Stimulated activated naive CD8-positive, alpha-beta T cell treated with anti-CD3 and anti-CD28 coated beads, Interleukin-15, Interleukin-2, amounts not matched to agents 100 U/mL and 50 U/mL, for 24 hours (primary cell): ENCODE data around the gene FSD2.
A peak's percentile ranks its signal among the peaks of the same experiment; 100 is the strongest.

ENCODE experiments used
- ATAC-seq: fragments of 150-1000 bp; cut with Tn5 transposase; one replicate; pipeline ENCODE4 v1.10.0; 2021
- DNase-seq: peaks from one replicate; pipeline ENCODE4 v3.0.0; 2021

FSD2 gene

GRCh38 chr15:82805994-82806406, at the start of gene FSD2:
Gene FSD2 (minus strand): TSS chr15:82806069. CDS start chr15:82787390, 18,679 bp downstream.
- DNase-seq: no peak
- ATAC-seq: no peak

- DNase-seq (no peak), ATAC-seq (no peak)
Measured at GRCh38 chr15:82854554-82854953, 48.7 kb upstream of the FSD2 start.

- ATAC-seq: no peak
- DNase-seq: no peak
Measured at GRCh38 chr15:82852941-82853561, 47.2 kb upstream of the FSD2 start.

- ATAC-seq (no peak), DNase-seq (no peak)
Measured at GRCh38 chr15:82851981-82852511, 46.2 kb upstream of the FSD2 start.

- DNase-seq (no peak), ATAC-seq (no peak)
Measured at GRCh38 chr15:82851306-82851850, 45.5 kb upstream of the FSD2 start.

- no peak for ATAC-seq
Measured at GRCh38 chr15:82850731-82851130, 44.9 kb upstream of the FSD2 start.

GRCh38 chr15:82849556-82850512, 44.0 kb upstream of the FSD2 start:
- DNase-seq (peak; percentile 63), ATAC-seq (peak; percentile 68)

More at GRCh38 chr15:82850731-82851130, 44.9 kb upstream of the FSD2 start:
- DNase-seq: no peak

GRCh38 chr15:82848241-82848993, 42.5 kb upstream of the FSD2 start:
- ATAC-seq: no peak
- no peak for DNase-seq

GRCh38 chr15:82847703-82848102, 41.8 kb upstream of the FSD2 start:
- DNase-seq: no peak
- no peak for ATAC-seq

- no peak for DNase-seq
- ATAC-seq: no peak
Measured at GRCh38 chr15:82846621-82847020, 40.8 kb upstream of the FSD2 start.

- ATAC-seq (no peak), DNase-seq (no peak)
Measured at GRCh38 chr15:82845686-82846085, 39.8 kb upstream of the FSD2 start.

- ATAC-seq (no peak), DNase-seq (no peak)
Measured at GRCh38 chr15:82843566-82843965, 37.7 kb upstream of the FSD2 start.

GRCh38 chr15:82840166-82840565, 34.3 kb upstream of the FSD2 start:
- ATAC-seq (no peak), DNase-seq (no peak)

GRCh38 chr15:82839136-82839535, 33.3 kb upstream of the FSD2 start:
- DNase-seq (no peak), ATAC-seq (no peak)

- DNase-seq: no peak
- ATAC-seq: no peak
Measured at GRCh38 chr15:82838096-82838735, 32.3 kb upstream of the FSD2 start.

- DNase-seq (no peak), ATAC-seq (no peak)
Measured at GRCh38 chr15:82835391-82835917, 29.6 kb upstream of the FSD2 start.

GRCh38 chr15:82833362-82833682, 27.5 kb upstream of the FSD2 start:
- ATAC-seq (no peak), DNase-seq (no peak)

- ATAC-seq (peak; percentile 90), DNase-seq (peak; percentile 39)
Measured at GRCh38 chr15:82832601-82833361, 26.9 kb upstream of the FSD2 start.

GRCh38 chr15:82831894-82832600, 26.2 kb upstream of the FSD2 start:
- no peak for ATAC-seq
- no peak for DNase-seq
